ENCODE results near the gene ARHGAP15. TPM values are rescaled to one million over a fixed set of nuclear protein-coding genes. Genes with fewer than 3 reads are reported as not detected.

ARHGAP15 gene
- total RNA-seq, 1 donor from 2014 or later: not detected

GRCh38 chr2:143394062-143394461 is 264.8 kb downstream of the ARHGAP15 start:
- peaks cover 8% of the 10 kb centered on the region for H3K27me3 Mint-ChIP-seq (ENCODE audit: unreplicated experiment)
- no peak overlapping the region for H3K4me3 Mint-ChIP-seq (ENCODE audit: unreplicated experiment)
- no peak for TF ChIP-seq CTCF (IDR thresholded peaks at IDR 0.05; ENCODE audit: partially characterized antibody, unreplicated experiment)
- peaks cover 22% of the 10 kb centered on the region for H3K4me1 Mint-ChIP-seq (ENCODE audit: low read depth, unreplicated experiment)
- no peak for DNase-seq
- no peaks in the 10 kb centered on the region for H3K36me3 Mint-ChIP-seq (ENCODE audit: unreplicated experiment)
- H3K9me3 Mint-ChIP-seq (ENCODE audit: unreplicated experiment): peaks cover 10% of the 10 kb centered on the region
- no peak overlapping the region for H3K27ac Mint-ChIP-seq (ENCODE audit: unreplicated experiment)

- DNase-seq: no peak
- Mint-ChIP-seq H3K4me1 (ENCODE audit: low read depth, unreplicated experiment) (no peaks in the 10 kb centered on the region), H3K36me3 (ENCODE audit: unreplicated experiment) (no peaks in the 10 kb centered on the region), H3K9me3 (ENCODE audit: unreplicated experiment) (no peaks in the 10 kb centered on the region), H3K27me3 (ENCODE audit: unreplicated experiment) (no peaks in the 10 kb centered on the region), H3K4me3 (ENCODE audit: unreplicated experiment) (no peak overlapping the region), H3K27ac (ENCODE audit: unreplicated experiment) (no peak overlapping the region)
- no peak for TF ChIP-seq CTCF (IDR thresholded peaks at IDR 0.05; ENCODE audit: partially characterized antibody, unreplicated experiment)
These were observed 268.8 kb downstream of the ARHGAP15 start for GRCh38 chr2:143397884-143398614.

DNA sequence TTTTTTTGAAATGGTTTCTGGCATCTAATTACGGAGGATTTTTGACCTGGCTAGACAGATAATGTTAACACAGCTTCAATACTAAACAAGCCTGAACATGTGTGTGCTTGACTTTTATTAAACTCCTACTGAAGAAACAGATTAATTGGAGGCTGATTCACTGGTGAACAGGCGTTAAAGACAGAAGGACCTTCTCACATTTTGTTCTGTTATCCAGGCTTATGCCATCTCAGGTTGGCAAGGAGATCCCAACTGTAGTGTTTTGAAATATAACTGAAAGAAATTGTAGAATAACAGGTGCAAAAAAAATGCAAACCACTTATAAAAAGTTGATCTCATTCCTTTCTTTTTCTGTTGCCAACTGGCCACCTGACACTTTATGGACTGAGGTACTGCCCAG is 269.6 kb downstream of the ARHGAP15 start:
- Mint-ChIP-seq H3K27me3 (ENCODE audit: unreplicated experiment) (no peaks in the 10 kb centered on the region), H3K4me1 (ENCODE audit: low read depth, unreplicated experiment) (no peaks in the 10 kb centered on the region), H3K36me3 (ENCODE audit: unreplicated experiment) (no peaks in the 10 kb centered on the region), H3K4me3 (ENCODE audit: unreplicated experiment) (no peak overlapping the region), H3K27ac (ENCODE audit: unreplicated experiment) (no peak overlapping the region), H3K9me3 (ENCODE audit: unreplicated experiment) (no peaks in the 10 kb centered on the region)
- DNase-seq: no peak
- no peak for TF ChIP-seq CTCF (IDR thresholded peaks at IDR 0.05; ENCODE audit: partially characterized antibody, unreplicated experiment)

DNA sequence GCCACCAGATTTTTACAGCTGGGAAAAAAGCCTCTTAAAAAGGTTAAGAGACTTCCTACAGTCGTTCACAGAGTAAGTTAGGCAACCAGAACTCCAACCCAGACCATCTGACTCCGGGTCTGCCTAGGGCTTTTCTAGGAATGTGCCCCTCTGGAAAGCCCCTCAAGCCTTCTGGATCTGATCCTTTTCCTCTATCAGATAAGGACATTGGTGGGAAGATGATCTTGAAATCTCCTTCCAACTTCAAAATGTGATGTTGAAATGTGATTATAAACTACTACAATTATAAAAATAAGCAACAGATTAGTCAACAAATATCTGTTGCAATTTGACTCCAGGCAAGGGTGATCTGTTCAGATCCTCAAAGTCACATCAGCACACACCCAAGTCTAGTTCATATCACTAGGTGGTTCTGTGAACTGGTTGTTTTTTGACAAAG is 270.4 kb downstream of the ARHGAP15 start:
- no peak for TF ChIP-seq CTCF (IDR thresholded peaks at IDR 0.05; ENCODE audit: partially characterized antibody, unreplicated experiment)
- H3K9me3 Mint-ChIP-seq (ENCODE audit: unreplicated experiment): no peaks in the 10 kb centered on the region
- no peaks in the 10 kb centered on the region for H3K4me1 Mint-ChIP-seq (ENCODE audit: low read depth, unreplicated experiment)
- no peaks in the 10 kb centered on the region for H3K27me3 Mint-ChIP-seq (ENCODE audit: unreplicated experiment)
- no peaks in the 10 kb centered on the region for H3K36me3 Mint-ChIP-seq (ENCODE audit: unreplicated experiment)
- H3K4me3 Mint-ChIP-seq (ENCODE audit: unreplicated experiment): no peak overlapping the region
- H3K27ac Mint-ChIP-seq (ENCODE audit: unreplicated experiment): no peak overlapping the region
- no peak for DNase-seq

GRCh38 chr2:143401861-143402260 is 272.6 kb downstream of the ARHGAP15 start:
- H3K36me3 Mint-ChIP-seq (ENCODE audit: unreplicated experiment): no peaks in the 10 kb centered on the region
- no peak for DNase-seq
- H3K4me1 Mint-ChIP-seq (ENCODE audit: low read depth, unreplicated experiment): no peaks in the 10 kb centered on the region
- H3K27me3 Mint-ChIP-seq (ENCODE audit: unreplicated experiment): no peaks in the 10 kb centered on the region
- H3K27ac Mint-ChIP-seq (ENCODE audit: unreplicated experiment): no peak overlapping the region
- TF ChIP-seq CTCF (IDR thresholded peaks at IDR 0.05; ENCODE audit: partially characterized antibody, unreplicated experiment): no peak
- no peak overlapping the region for H3K4me3 Mint-ChIP-seq (ENCODE audit: unreplicated experiment)
- no peaks in the 10 kb centered on the region for H3K9me3 Mint-ChIP-seq (ENCODE audit: unreplicated experiment)

Data from glutamatergic neuron (in vitro differentiated cells).